HEK293T (cell line): Measurements from ENCODE around the gene TAOK2.

ENCODE experiments used
- FOXA1 ChIP-seq: fragments of 450-650 bp; IDR thresholded peaks from 2 replicates; pipeline ENCODE4 v1.6.1; 2016; ENCODE audit warnings: mild to moderate bottlenecking
- FOXK2 ChIP-seq: fragments of 450-650 bp; IDR thresholded peaks from 2 replicates; pipeline ENCODE4 v1.6.1; 2016; ENCODE audit warnings: mild to moderate bottlenecking
- FOXM1 ChIP-seq: fragments of 450-650 bp; IDR thresholded peaks from 2 replicates; pipeline ENCODE4 v1.6.1; 2017; ENCODE audit warnings: mild to moderate bottlenecking, borderline replicate concordance
- PKNOX1 ChIP-seq: fragments of 450-650 bp; IDR thresholded peaks from 2 replicates; pipeline ENCODE4 v1.6.1; 2016
- SUZ12 ChIP-seq: fragments of 450-650 bp; IDR thresholded peaks from 2 replicates; pipeline ENCODE4 v1.6.1; 2016; ENCODE audit warnings: mild to moderate bottlenecking

GRCh38 chr16:29990034-29990433 is 16.4 kb downstream of the TAOK2 start:
- TF ChIP-seq FOXM1 (no peak), PKNOX1 (no peak), SUZ12 (no peak), FOXK2 (no peak), FOXA1 (no peak)
